CD4-positive, alpha-beta T cell treated with Interleukin-17A for 1 hour (primary cell): ENCODE results near the gene BANP.
"Not testable (repeated sequence)": the region's sequence is repeated elsewhere in the genome, so short reads cannot be mapped to it uniquely, and the experiment has no call there.

ENCODE experiments used
- DNase-seq: peaks from one replicate; pipeline ENCODE4 v3.0.0-alpha.2; 2020

The BANP gene

DNA sequence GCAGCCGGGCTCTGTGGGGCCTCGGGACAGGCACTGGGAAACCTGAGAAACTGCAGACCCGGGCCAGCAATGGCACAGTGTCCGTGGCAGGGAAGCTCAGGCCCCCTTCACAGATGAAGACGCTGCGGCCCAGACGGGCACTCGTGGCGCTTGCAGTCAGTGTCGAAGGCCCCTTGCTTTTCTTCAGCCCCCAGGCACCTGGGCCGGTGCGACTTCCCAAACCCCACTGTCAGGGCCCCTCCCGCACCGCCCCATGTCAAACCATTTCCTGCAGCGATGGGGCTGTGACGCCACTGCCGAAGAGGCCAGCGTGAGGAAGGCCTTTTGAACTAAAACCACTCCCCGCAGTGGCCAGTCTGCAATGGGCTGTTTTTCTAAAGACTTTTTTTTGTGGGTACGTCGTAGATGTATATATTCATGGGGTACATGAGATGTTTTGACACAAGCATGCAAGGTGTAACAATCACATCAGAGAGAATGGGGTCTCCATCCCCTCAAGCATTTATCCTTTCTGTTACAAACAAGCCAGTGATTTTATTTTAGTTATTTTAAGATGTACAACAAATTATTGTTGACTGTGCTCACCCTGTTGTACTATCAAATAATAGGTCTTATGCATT, 159.8 kb downstream of the BANP start:
- DNase-seq: not testable (repeated sequence)

DNA sequence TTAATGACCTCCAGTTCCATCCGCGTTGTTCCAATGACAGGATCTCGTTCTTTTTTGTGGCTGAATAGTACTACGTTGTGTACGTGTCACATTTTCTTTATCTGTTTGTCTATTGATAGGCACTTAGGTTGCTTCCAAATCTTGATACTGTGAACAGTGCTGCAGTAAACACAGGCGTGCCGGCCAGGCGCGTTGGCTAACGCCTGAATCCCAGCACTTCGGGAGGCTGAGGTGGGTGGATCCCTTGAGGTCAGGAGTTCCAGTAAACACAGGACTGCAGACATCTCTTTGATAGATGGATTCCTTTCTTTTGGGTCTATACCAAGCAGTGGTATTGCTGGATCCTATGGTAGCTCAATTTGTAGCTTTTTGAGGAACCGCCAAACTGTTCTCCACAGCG, 160.7 kb downstream of the BANP start:
- not testable (repeated sequence) for DNase-seq

DNA sequence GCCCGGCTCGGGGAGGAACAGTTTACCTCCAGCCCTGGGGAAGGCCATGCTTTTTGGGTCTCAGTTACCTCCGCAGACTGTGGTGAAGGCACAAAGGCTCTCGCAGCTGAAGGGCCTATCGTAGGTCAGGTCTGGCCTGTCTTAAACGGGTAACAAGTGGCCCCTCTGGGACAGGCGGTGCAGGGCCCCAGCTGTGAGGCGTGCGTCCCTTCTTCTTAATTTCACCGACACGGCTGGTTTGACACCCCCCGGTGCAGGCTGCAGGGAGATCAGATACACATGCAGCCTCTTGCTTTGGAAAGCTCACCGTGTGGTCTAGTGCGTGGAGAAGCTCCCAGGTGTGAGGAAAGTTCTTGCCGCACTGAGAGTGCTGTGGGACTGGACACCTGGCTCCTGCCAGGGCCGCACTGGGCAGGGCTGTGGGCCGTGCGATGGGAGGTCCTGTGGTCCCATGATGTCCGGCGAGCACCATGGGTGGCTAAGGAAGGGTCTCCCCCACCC, 162.4 kb downstream of the BANP start:
- no peak for DNase-seq

DNA sequence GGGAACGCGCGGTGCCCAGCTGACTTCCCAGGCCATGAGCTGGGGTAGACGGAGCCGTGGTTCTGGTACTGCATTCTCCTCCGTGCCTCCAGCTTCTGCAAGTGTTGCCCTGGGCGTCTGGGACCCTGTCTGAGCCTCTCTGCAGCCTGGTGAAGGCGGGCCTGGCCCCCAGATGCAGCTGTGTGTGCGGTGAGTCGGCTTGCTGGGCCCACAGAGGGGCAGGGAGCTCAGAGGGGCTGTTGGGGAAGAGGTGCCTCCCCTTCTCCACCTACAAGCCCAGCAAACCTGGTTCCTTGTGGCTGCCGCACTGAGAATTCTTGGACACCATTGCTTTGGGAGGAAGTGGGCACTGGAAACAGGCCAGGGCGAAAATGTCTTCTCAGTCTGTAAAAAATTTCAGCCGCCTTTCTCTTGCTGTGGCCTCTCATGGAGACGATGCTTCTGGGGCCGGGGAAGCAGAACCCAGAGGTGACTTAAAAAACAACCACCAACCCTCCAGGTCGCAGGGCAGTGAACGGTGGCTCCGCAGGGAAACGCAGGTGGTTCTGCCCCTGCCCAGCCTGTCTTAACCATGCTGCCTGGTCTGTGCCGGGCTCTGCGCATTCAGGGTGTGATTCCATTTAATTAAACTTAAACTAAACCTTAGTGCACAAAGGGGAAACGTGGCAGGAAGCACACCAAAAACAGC, 163.5 kb downstream of the BANP start:
- DNase-seq: not testable (repeated sequence)

DNA sequence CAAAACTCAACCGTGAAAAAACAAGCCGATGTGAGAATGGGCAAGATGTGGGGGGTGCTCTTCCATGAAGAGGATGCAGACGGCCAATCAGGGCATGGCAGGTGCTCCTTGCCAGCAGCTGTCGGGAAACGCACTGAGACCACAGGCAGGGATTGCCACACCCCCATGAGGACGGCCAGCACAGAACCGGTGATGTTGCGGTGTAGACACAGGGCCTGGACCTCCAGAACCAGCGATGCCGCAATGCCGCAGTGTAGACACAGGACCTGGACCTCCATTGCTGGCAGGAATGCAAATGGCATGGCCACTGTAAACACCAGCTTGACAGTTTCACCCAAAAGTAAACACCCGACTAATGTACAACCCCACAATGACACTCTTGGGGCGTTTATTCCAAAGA, 164.9 kb downstream of the BANP start:
- DNase-seq: no peak

DNA sequence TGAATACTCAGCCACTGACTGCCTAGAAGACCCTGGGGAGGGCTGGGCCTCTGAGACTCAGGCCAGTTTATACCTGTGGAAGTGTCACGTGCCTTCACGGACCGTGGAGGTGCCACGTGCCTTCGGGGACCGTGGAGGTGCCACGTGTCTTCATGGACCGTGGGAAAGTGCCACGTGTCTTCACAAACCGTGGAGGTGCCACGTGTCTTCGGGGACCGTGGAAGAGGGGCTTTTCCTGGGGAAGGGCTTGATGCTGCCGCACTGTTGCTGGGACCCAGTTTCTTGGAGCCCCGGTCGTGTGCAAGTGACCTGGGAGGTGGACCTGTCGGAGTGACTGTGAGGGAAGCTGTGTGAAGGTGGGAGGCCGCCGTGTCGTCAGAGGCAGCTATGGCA, 166.2 kb downstream of the BANP start:
- DNase-seq: no peak

DNA sequence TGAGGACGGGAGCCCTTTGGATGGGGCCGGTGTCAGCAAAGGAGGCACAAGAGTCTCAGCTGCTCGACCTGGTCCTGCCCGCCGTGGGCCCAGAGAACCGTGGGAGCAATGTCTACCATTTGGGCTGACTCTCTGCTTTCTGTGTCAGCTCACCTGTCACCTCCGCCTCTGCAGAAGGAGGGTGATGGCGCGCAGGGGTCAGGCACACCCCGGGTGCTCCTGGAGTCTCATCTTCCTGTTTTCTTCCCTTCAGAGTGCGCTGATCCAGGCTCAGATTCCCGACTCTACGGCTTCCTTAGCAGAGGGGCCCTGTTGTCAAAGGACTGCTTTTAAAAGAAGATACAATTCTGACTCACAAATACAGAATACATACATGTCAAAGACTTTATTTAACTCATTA, 167.1 kb downstream of the BANP start:
- no peak for DNase-seq

DNA sequence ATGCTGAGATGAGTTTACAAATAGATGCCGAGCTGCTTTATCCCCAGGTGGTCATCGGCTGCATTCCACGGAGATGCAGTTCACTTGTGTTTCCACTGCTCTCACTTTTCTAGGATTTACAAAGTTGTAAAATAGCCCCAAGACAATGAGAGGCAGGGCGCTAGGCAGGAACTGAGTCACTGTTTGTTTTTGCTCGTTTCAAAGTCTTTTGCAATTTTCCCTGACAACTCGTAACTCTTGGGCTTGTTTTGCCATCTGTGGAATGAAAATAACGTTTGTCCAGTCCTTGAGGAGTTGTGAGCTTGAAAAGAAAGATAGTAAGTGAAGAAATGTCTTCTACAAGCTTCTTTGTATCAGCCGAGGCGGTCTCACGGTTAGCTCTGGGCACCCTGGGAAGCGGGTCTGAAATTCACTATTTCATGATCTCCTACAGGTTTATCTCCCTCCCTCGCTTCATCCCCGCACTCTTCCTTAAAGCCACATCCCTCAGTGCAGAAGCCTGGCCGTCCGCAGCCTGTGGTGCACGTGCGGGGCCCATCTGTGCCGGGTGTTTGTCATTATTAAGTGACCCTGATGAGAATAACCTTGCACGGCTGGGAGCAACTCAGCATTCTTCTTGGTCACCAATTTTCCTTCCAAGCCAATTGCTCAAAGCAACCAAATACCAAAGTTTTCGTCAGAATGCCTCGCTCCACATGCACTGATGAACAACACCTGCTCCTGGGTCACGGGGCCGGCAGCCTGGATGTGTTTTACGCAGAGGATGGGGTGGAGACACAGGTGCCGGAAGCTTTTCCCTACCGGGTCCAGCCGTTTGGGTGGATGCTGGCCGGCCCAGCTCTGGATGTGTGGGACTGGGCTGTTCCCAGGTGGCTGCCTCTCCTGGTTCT, 167.9 kb downstream of the BANP start:
- DNase-seq: not testable (repeated sequence)

DNA sequence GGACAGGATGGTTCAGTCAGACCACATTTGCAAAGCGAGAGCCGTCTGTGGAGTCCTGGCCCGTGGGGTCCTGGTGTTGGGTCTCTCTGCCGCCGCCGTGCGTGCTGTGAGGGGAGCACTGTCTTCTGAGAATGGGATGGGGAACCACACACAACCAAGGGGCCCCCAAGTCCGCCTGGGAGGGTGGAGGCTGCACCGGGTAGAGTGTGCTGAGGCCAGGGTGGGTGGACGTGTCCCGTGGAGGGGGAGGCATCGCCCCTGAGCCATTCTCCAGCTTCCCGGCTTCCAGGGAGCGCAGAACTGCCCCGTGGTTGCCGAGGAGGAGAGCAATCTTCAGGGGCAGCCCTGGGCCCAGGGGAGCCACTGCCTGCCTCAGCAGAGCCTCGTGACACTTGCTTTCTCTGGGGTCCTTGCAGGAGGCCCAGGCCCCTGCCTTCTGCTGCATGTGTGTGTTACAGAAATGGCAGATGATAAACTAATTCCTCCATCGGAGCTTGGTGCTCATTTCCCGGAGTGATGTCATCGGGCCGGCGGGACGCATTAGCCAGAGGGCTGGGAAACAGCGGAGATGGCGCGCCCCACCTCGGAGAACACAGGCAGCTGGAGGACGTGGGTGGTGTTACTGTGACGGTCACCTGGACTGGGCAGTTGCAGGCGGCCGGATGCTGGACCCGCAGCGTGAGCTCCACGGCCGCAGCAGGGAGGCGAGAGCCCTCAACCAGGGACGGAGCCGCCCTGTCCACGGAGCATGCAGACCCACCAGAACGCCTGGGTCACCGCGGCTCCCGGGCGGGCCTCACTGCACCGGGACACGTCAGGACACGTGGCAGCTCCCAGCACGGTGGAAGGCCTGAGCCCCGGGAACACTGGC, 168.9 kb downstream of the BANP start:
- DNase-seq: not testable (repeated sequence)

DNA sequence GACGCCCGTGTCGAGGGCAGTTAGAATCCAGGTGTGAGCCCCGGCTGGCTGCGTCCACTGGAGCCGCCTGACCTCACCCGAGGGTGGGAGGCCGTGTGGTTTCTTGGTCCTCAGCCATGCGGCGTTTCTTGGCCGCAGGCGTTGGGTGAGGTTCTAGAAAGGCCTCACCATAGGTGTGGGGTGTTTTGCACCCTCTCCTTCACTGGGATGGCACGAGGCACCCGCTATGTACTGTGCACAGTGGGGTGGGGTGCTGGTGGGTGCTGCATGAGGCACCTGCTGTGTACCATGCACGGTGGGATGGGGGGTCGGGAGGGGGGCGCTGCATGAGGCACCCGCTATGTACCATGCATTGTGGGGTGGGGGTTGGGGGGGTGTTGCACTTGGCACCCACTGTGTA, 169.6 kb downstream of the BANP start:
- no peak for DNase-seq

DNA sequence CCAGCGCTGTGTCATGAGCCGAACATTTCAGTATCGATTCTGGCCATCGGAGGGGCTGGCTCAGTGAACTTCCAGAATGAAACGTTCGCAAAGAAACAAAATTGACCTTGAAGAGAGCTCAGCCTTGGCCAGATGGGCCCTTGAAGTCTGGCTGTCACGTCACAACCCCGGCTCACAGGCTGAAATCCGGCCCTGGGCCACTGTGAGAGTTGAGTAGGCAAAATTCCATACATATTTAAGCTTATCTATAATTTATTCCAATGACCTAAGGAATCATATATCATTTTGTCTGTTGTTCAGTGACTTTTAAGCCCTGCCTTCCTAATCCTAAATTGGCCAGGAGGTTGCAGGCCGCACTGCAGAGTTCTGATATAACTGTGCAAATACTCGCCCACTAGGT, 170.2 kb downstream of the BANP start:
- not testable (repeated sequence) for DNase-seq

DNA sequence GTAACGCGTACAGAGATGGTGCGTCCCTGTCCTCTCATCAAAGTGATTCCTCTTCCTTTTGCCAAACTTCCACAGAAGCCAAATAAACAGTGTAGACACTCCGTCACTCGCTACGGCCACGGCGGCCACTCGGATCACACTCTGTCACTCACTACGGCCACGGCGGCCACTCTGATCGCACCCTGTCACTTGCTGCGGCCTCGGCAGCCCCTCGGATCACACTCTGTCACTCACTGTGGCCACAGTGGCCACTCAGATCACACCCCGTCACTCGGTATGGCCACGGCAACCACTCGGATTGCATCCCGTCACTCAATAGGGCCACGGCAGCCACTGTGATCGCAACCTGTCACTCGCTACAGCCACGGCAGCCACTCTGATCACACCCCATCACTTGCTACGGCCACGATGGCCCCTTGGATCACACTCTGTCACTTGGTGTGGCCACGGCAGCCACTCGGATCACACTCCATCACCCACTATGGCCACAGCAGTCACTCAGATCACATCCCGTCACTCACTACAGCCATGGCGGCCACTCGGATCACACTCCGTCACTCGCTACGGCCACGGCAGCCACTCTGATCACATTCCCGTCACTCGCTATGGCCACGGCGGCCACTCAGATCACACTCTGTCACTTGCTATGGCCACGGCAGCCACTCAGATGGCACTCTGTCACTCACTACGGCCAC, 170.8 kb downstream of the BANP start:
- DNase-seq: no peak
